ENCODE measurements around the gene SRA1. TPM values are rescaled to one million over a fixed set of nuclear protein-coding genes. Genes with fewer than 3 reads are reported as not detected.

Gene SRA1
- total and polyA plus RNA-seq, 9 of the 15 experiments (the other 6 are each of a cell fraction or from before 2014, with no cell fraction given), result 24.1 to 47.4 (median 41.3) TPM

DNA sequence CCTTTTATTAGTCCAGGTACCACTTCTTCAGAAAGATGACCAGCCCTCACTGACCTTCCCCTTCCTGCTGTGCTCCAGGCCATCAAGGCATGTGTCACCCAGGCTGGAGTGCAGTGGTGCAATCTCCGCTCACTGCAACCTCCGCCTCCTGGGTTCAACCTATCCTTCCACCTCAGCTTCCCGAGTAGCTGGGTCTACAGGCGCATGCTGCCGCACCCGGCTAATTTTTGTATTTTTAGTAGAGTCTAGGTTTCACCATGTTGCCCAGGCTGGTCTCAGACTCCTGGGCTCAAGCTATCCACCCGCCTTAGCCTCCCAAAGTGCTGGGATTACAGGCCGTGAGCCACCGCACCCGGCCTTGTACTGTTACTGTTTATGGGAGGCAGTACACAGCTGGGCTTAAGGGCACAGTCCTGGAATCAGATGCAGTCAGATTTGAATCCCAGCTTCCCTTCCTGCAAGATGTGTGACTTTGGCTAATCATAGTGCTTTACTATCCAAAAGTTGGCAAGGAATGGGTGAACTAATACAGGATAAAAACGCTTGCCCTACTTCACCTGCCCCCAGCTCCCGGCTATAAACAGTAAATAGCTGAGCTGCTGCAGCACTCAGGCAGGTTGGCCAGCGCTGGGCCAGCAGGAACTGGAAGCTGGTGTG, 10.3 kb downstream of the SRA1 start (continued):
- TF ChIP-seq RAD21 (CRISPR knock-in tag; conservative IDR thresholded peaks at IDR 0.05 in 1 of 2, IDR thresholded peaks at IDR 0.05 in 1 of 2), result no peak
- TF ChIP-seq, protein P1, sequence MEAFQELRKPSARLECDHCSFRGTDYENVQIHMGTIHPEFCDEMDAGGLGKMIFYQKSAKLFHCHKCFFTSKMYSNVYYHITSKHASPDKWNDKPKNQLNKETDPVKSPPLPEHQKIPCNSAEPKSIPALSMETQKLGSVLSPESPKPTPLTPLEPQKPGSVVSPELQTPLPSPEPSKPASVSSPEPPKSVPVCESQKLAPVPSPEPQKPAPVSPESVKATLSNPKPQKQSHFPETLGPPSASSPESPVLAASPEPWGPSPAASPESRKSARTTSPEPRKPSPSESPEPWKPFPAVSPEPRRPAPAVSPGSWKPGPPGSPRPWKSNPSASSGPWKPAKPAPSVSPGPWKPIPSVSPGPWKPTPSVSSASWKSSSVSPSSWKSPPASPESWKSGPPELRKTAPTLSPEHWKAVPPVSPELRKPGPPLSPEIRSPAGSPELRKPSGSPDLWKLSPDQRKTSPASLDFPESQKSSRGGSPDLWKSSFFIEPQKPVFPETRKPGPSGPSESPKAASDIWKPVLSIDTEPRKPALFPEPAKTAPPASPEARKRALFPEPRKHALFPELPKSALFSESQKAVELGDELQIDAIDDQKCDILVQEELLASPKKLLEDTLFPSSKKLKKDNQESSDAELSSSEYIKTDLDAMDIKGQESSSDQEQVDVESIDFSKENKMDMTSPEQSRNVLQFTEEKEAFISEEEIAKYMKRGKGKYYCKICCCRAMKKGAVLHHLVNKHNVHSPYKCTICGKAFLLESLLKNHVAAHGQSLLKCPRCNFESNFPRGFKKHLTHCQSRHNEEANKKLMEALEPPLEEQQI (IDR thresholded peaks at IDR 0.05), result no peak
- TF ChIP-seq ZSCAN29 (IDR thresholded peaks at IDR 0.05), result no peak
- TF ChIP-seq, protein P2, sequence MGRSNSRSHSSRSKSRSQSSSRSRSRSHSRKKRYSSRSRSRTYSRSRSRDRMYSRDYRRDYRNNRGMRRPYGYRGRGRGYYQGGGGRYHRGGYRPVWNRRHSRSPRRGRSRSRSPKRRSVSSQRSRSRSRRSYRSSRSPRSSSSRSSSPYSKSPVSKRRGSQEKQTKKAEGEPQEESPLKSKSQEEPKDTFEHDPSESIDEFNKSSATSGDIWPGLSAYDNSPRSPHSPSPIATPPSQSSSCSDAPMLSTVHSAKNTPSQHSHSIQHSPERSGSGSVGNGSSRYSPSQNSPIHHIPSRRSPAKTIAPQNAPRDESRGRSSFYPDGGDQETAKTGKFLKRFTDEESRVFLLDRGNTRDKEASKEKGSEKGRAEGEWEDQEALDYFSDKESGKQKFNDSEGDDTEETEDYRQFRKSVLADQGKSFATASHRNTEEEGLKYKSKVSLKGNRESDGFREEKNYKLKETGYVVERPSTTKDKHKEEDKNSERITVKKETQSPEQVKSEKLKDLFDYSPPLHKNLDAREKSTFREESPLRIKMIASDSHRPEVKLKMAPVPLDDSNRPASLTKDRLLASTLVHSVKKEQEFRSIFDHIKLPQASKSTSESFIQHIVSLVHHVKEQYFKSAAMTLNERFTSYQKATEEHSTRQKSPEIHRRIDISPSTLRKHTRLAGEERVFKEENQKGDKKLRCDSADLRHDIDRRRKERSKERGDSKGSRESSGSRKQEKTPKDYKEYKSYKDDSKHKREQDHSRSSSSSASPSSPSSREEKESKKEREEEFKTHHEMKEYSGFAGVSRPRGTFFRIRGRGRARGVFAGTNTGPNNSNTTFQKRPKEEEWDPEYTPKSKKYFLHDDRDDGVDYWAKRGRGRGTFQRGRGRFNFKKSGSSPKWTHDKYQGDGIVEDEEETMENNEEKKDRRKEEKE (IDR thresholded peaks at IDR 0.05; ENCODE audit: borderline replicate concordance in 1 of 2, control insufficient read depth in 1 of 2, low read depth in 2 of 2, low read length in 1 of 2), result no peak
- no peak for TF ChIP-seq LARP7 (IDR thresholded peaks at IDR 0.05)
- no peak for TF ChIP-seq ARID1B (IDR thresholded peaks at IDR 0.05)
- no peak for TF ChIP-seq ZNF347 (CRISPR knock-in tag; IDR thresholded peaks at IDR 0.05; ENCODE audit: low read depth)
- no peak for TF ChIP-seq RBM15 (IDR thresholded peaks at IDR 0.05; ENCODE audit: insufficient read depth, low read length)
- TF ChIP-seq, protein P3, sequence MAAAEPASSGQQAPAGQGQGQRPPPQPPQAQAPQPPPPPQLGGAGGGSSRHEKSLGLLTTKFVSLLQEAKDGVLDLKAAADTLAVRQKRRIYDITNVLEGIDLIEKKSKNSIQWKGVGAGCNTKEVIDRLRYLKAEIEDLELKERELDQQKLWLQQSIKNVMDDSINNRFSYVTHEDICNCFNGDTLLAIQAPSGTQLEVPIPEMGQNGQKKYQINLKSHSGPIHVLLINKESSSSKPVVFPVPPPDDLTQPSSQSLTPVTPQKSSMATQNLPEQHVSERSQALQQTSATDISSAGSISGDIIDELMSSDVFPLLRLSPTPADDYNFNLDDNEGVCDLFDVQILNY (CRISPR knock-in tag; IDR thresholded peaks at IDR 0.05), result no peak
- TF ChIP-seq, protein P4, sequence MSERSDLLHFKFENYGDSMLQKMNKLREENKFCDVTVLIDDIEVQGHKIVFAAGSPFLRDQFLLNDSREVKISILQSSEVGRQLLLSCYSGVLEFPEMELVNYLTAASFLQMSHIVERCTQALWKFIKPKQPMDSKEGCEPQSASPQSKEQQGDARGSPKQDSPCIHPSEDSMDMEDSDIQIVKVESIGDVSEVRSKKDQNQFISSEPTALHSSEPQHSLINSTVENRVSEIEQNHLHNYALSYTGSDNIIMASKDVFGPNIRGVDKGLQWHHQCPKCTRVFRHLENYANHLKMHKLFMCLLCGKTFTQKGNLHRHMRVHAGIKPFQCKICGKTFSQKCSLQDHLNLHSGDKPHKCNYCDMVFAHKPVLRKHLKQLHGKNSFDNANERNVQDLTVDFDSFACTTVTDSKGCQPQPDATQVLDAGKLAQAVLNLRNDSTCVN (CRISPR knock-in tag; IDR thresholded peaks at IDR 0.05), result no peak
- peak; percentile 3 for TF ChIP-seq ZNF146 (CRISPR knock-in tag; IDR thresholded peaks at IDR 0.05; ENCODE audit: unreplicated experiment)
